ENCODE data around the gene ACSL6.
A peak's percentile ranks its signal among the peaks of the same experiment; 100 is the strongest.

The ACSL6 gene

DNA sequence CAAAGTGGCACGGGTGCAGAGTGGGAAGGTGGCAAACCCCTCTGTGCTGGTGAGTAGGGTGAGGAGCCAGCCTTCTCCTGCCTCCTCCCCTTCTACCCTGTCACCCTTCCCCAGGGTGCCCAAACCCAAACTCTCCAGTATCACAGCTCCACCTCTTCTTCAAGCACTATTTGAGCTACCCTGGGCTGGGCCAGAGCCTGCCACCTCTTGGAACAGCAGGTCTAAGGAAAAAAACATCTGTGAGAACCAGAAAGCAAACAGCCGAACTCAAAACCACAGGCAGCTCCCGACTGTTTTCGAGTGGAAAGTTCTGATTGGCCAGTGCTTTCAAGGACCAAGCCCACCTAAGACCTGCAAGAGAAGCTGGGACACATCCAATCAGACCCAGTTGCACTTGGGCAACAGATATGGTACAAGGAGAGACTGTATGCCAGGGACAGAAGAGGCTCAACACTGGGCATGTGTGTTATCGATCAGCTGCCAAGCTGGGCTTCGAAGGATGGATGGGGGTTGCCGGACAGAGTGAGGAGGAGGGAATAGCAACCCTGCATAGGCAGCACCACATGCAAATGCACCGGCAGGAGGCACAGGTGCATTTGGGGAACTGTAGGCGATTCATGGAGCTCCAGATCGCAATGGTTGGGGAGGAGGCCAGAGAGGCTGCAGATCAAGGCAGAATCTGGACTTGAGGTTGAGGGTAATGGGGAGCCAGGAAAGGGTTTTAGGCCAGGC lies 19.7 kb downstream of the ACSL6 start:
- no peak overlapping the region for H3K4me3 Mint-ChIP-seq
- no peak for DNase-seq
- H3K4me1 Mint-ChIP-seq = peaks cover 10% of the 10 kb centered on the region
- H3K36me3 Mint-ChIP-seq (ENCODE audit: low read depth) = no peaks in the 10 kb centered on the region
- no peaks in the 10 kb centered on the region for H3K9me3 Mint-ChIP-seq
- no peaks in the 10 kb centered on the region for H3K27me3 Mint-ChIP-seq (ENCODE audit: low read depth, poor library complexity)
- peak overlapping the region; percentile 26 for H3K27ac Mint-ChIP-seq
- no peak for TF ChIP-seq CTCF (IDR thresholded peaks at IDR 0.05)

- no peak for TF ChIP-seq CTCF (IDR thresholded peaks at IDR 0.05)
- Mint-ChIP-seq H3K27me3 (ENCODE audit: low read depth, poor library complexity) (peaks cover 2% of the 10 kb centered on the region), H3K4me3 (no peak overlapping the region), H3K27ac (no peak overlapping the region), H3K36me3 (ENCODE audit: low read depth) (no peaks in the 10 kb centered on the region), H3K9me3 (no peaks in the 10 kb centered on the region), H3K4me1 (peaks cover 7% of the 10 kb centered on the region)
- DNase-seq = no peak
Observed at GRCh38 chr5:131990716-131991115, 20.7 kb downstream of the ACSL6 start.

DNA sequence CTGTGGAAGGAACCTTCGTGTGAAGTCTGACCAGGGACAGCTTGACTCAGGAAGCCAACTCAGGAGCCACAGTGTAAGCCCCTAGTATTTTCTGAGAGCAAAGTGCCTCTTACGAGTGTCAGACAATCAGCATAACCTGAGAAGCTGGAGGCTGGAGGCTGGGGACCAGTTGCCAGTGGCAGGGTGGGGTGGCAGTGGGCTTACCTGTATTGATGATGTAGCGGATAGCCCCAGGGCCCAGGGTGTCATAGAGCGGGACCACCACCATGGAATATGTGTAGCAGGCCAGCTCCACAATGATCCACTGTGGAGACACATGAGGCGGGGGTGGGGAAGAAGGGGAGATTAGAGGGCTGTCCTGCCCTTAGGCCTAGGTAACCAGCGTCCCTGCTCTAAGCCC lies 22.9 kb downstream of the ACSL6 start:
- Mint-ChIP-seq H3K4me3 (no peak overlapping the region), H3K27me3 (ENCODE audit: low read depth, poor library complexity) (peaks cover 2% of the 10 kb centered on the region), H3K9me3 (no peaks in the 10 kb centered on the region), H3K27ac (no peak overlapping the region), H3K4me1 (peaks cover 12% of the 10 kb centered on the region), H3K36me3 (ENCODE audit: low read depth) (no peaks in the 10 kb centered on the region)
- DNase-seq = no peak
- no peak for TF ChIP-seq CTCF (IDR thresholded peaks at IDR 0.05)

GRCh38 chr5:131987251-131987650 lies 24.2 kb downstream of the ACSL6 start:
- Mint-ChIP-seq H3K9me3 (no peaks in the 10 kb centered on the region), H3K36me3 (ENCODE audit: low read depth) (no peaks in the 10 kb centered on the region), H3K27me3 (ENCODE audit: low read depth, poor library complexity) (peaks cover 3% of the 10 kb centered on the region), H3K4me3 (no peak overlapping the region), H3K4me1 (peaks cover 22% of the 10 kb centered on the region), H3K27ac (no peak overlapping the region)
- DNase-seq = no peak
- TF ChIP-seq CTCF (IDR thresholded peaks at IDR 0.05) = no peak

GRCh38 chr5:131986161-131986912 lies 25.1 kb downstream of the ACSL6 start:
- Mint-ChIP-seq H3K4me3 (no peak overlapping the region), H3K36me3 (ENCODE audit: low read depth) (no peaks in the 10 kb centered on the region), H3K4me1 (peaks cover 22% of the 10 kb centered on the region), H3K27ac (peak overlapping the region; percentile 3), H3K9me3 (no peaks in the 10 kb centered on the region), H3K27me3 (ENCODE audit: low read depth, poor library complexity) (peaks cover 5% of the 10 kb centered on the region)
- no peak for TF ChIP-seq CTCF (IDR thresholded peaks at IDR 0.05)
- DNase-seq = no peak
